Fibroblast of villous mesenchyme (primary cell): ENCODE results near the gene GFRA1. TPM values are rescaled to one million over a fixed set of nuclear protein-coding genes. Genes with fewer than 3 reads are reported as not detected.

ENCODE experiments used
- DNase-seq: peaks from one replicate; pipeline ENCODE4 v3.0.0-alpha.2; 2010; ENCODE audit warnings: low read depth
- H3K4me3 ChIP-seq: 2 replicates; pipeline ENCODE4 v1.5.1; 2011; ENCODE audit warnings: low read depth, mild to moderate bottlenecking, low read length
- total RNA-seq: library from RNA; depleted of rRNA; stranded (reverse); fragments of >200 nt; gene quantifications from 2 replicates; pipeline ENCODE4 v1.2.3, GENCODE V29; 2012
- TF ChIP-seq, protein P1 (sequence below): IDR thresholded peaks from 2 replicates; pipeline ENCODE4 v1.5.1; 2012; ENCODE audit warnings: low read depth, mild to moderate bottlenecking, low read length; ENCODE audit not compliant: insufficient read depth

The GFRA1 gene
- total RNA-seq, 1 donor = 59.6 TPM

DNA sequence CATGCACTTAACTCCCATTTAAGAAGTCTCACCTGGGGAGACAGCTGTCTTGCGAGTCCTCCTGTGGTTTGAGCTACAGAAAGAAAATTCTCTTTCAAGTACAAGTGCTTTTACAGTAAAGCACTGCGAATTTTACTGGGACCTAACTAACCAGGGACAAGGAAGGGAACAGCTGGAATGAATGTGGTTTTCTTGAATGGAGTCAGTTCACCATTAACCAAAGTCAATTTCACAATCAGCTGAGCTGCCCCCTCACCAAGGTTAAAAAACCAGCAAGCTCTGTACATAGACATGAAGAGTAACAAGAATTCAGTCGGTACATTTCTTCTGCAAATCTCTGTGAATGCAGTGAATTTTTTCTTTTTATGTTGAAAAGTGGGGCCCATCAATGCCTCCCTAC, 56.3 kb downstream of the GFRA1 start:
- DNase-seq = peak; percentile 25
- H3K4me3 ChIP-seq = no peak overlapping the region

DNA sequence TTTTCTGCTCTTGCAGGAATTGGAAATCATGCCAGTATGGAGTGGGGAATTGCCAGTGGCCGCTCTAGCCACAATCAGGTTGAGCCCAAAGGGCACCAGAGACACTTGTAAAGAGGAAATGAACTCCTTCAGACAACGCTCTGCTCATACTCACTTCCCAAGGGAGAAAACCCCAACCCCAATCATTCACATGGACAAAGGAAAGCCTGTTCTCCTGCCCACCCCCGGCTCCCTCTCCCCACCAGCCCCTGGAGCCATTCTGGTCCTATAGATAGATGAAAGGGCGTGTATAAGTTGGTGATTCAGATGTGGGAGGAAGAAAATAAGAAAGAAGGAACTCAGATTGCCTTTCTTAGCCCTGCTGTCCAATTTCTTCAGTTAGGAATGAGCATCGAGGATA, 57.4 kb downstream of the GFRA1 start:
- H3K4me3 ChIP-seq = no peak overlapping the region
- TF ChIP-seq, protein P1, sequence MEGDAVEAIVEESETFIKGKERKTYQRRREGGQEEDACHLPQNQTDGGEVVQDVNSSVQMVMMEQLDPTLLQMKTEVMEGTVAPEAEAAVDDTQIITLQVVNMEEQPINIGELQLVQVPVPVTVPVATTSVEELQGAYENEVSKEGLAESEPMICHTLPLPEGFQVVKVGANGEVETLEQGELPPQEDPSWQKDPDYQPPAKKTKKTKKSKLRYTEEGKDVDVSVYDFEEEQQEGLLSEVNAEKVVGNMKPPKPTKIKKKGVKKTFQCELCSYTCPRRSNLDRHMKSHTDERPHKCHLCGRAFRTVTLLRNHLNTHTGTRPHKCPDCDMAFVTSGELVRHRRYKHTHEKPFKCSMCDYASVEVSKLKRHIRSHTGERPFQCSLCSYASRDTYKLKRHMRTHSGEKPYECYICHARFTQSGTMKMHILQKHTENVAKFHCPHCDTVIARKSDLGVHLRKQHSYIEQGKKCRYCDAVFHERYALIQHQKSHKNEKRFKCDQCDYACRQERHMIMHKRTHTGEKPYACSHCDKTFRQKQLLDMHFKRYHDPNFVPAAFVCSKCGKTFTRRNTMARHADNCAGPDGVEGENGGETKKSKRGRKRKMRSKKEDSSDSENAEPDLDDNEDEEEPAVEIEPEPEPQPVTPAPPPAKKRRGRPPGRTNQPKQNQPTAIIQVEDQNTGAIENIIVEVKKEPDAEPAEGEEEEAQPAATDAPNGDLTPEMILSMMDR = no peak
- DNase-seq = no peak

More for the DNA sequence above, 56.3 kb downstream of the GFRA1 start:
- TF ChIP-seq, protein P1 = no peak

DNA sequence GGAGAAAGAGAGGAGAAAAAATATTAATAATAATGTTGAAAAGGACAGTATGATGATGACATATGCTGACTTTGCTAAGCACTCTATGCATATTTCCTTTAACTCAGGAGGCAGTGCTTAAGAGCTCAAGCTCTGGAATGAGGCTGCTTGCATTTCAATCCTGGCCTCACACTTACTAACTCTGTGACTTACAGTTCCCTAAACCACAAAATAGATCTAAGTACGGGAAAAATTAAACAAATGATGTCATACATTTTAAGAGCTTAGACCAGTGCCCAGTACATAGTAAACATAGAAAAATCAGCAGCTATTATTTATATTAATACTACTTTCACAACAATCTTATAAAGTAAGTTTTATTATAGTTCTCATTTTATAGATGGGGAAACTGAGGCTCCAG, 61.3 kb downstream of the GFRA1 start:
- DNase-seq = peak; percentile 95
- TF ChIP-seq, protein P1 = no peak
- H3K4me3 ChIP-seq = no peak overlapping the region

DNA sequence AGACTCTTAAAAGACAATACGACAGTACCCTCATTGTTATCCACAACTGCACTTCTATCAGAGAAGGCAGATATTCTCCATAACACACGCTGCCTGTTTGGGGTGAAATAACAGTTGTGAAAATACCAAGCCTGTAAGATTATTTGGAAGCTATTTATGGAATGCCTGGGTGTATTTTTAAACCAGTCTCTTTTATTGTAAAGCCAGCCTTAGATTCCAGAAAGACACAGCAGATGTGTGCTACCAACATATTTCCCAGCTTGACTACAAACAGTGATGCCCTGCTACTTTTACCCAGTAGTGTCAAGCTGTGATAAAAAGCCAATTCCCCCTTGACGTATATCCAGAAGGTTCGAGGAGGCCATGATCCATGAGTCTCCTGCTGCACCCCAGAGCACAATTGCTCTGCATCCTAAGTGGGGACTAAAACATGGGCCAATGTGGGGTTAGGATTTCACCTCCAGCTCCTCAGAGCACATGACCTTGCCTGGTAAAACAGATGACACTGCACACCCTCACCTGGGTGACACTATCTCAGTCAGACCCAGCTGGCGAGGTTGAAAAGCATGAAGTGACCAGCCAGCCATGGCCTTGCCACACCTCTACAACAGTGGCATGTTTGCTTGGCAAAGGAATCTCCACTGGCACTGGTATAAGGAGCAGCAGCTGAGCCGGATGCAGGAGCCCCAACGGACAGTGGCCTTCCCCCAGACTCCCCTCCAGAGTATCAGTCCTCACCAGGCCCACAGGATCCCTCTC, 62.2 kb downstream of the GFRA1 start:
- TF ChIP-seq, protein P1 = no peak
- no peak overlapping the region for H3K4me3 ChIP-seq
- peak; percentile 44 for DNase-seq

DNA sequence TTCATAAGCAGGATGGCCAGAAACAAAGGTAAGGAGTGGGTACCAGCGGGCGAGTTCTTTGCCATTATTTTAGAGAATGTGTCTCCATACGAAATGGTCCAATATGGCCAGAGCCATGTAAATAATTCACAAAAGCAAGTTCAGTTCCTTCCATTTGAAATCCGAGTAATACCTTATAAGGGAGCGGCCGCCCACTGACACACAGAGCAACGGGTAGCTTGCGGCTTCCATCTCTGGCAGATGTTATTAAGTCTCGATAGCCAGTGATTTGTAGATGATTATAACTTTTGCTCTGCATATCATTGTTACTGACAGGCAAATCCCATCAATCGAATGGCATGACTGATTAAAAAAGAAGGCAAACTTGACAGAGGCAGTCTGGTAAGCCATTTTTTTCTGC, 63.2 kb downstream of the GFRA1 start:
- TF ChIP-seq, protein P1 = no peak
- H3K4me3 ChIP-seq = no peak overlapping the region
- no peak for DNase-seq

DNA sequence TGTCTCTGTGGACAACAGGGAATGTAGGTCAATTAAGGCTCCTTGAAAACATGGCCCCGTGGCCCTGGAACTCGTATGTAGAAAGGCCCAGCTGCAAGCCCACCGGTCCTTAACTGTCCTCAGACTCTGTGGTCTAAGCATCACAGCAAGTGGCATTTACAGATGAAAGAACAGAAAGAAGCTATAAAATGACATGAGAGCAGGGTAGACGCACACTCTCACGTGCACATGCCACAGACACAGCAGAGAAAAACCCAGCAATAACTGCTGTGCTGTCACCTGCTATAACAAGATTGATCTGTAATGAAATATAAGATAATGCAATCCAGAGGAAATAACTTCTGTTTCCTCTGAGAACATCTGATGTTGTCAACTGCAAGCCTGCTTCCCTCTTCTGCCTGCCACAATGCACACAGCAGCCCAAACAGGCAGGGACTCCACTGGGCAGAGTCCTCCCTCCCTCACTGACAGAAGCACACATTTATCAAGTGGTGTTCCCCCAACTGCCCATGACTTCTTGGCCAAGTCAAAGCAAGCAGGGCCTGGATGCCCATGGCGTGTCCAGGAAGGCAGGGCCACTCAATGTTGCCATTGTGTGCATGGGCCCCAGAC, 63.9 kb downstream of the GFRA1 start:
- TF ChIP-seq, protein P1 = no peak

DNA sequence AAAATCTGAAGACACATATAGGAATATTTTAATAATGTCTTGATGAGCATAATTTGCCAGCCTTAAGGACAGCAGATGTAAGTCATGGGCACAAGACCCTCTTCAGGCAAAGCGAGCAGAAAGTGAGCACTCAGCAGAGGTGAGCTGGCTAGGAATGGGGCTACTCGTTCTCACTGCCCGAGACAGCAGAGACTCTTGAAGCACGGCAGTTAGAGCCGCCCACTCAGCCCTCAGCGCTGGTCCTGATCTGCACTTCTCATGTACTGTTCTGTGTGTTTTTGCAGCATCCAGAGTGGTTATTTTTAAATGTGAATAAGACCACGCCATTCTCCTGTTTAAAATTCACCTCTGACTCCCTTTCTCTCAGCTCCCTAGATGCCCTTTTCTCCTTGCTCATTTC, 65.3 kb downstream of the GFRA1 start:
- DNase-seq = no peak
- H3K4me3 ChIP-seq = no peak overlapping the region
- TF ChIP-seq, protein P1 = no peak

More for the DNA sequence above, 63.9 kb downstream of the GFRA1 start:
- H3K4me3 ChIP-seq = no peak overlapping the region
- DNase-seq = no peak
